ENCODE results near the gene CYB5B.

The CYB5B gene

DNA sequence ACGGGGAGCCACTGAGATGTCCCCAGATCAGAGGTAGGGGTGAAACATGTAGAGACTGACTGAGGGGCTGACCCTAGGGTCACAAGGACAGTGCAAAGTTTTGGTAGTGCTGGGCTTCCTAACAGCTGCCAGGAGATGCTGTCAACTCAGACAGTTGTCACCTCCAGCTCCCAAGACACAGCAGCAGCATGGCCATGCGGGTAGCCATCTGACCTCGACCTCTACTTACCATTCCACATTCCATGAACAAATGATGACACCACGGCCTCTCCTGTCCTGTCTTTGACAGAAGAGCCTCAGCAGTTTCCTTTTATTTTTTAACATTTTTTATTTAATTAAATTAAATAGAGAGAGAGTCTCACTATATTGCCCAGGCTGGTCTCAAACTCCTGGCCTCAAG lies 76.1 kb downstream of the CYB5B start:
- no peak for TF ChIP-seq FOXM1 (IDR thresholded peaks at IDR 0.05; ENCODE audit: borderline replicate concordance)
- TF ChIP-seq SUZ12 (IDR thresholded peaks at IDR 0.05): no peak
- TF ChIP-seq SP1 (IDR thresholded peaks at IDR 0.05): no peak
- TF ChIP-seq TARDBP (IDR thresholded peaks at IDR 0.05): no peak
- no peak for TF ChIP-seq FOXA1 (IDR thresholded peaks at IDR 0.05)
- TF ChIP-seq LEF1 (IDR thresholded peaks at IDR 0.05; ENCODE audit: borderline replicate concordance): no peak
- no peak for TF ChIP-seq BHLHE40 (IDR thresholded peaks at IDR 0.05; ENCODE audit: borderline replicate concordance)
- no peak for TF ChIP-seq CTBP1 (IDR thresholded peaks at IDR 0.05; ENCODE audit: borderline replicate concordance)
- TF ChIP-seq NFRKB (IDR thresholded peaks at IDR 0.05): no peak
- no peak for TF ChIP-seq ELF4 (IDR thresholded peaks at IDR 0.05)
- TF ChIP-seq, protein P1, sequence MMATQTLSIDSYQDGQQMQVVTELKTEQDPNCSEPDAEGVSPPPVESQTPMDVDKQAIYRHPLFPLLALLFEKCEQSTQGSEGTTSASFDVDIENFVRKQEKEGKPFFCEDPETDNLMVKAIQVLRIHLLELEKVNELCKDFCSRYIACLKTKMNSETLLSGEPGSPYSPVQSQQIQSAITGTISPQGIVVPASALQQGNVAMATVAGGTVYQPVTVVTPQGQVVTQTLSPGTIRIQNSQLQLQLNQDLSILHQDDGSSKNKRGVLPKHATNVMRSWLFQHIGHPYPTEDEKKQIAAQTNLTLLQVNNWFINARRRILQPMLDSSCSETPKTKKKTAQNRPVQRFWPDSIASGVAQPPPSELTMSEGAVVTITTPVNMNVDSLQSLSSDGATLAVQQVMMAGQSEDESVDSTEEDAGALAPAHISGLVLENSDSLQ (IDR thresholded peaks at IDR 0.05): no peak
- TF ChIP-seq ARNT (IDR thresholded peaks at IDR 0.05): no peak
- no peak for TF ChIP-seq FOXK2 (IDR thresholded peaks at IDR 0.05)
- TF ChIP-seq ZNF384 (IDR thresholded peaks at IDR 0.05): no peak
- TF ChIP-seq L3MBTL2 (conservative IDR thresholded peaks at IDR 0.05): no peak
- TF ChIP-seq HDGF (IDR thresholded peaks at IDR 0.05; ENCODE audit: borderline replicate concordance): no peak
- POLR2A ChIA-PET: no interaction called here
- CTCF ChIA-PET: no interaction called here
- DNase-seq (ENCODE audit: extremely low spot score): no peak

DNA sequence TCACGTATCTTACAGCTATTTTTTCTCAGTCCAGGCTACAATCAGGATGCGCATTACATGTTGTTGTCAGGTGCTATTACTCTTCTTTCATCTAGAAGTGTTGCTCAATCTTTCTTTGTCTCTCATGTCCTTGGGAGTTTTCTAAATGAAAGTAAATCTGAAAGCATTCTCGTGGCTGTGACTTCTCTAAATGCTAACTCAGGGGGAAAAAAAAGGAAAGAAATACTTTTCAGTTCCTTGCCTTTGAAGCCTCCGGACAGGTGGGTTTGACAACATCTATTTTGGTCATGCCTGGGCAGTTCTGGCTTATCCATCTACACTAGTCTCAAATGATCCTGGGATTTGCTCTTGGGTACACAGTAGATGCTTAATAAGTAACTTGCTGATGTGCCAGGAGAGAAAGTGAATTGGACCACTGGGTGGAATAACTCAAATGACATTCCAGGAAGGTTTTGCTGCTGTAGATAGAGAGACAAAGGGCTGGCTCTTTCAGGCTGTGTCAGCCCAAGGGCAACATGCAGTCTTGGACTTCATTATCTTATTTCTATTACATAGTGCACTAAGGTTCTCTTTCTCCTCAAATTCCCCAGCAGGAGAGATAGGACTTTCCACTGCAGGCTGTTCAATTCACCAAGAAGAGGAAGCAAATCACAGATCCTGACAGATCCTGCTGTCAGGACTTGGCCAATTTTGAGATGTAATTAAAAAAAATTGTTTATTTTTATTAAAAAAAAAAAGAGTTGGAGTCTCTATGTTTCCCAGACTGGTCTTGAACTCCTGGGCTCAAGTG lies 77.7 kb downstream of the CYB5B start:
- ChIA-PET CTCF (no interaction called here), POLR2A (no interaction called here)
- no peak for DNase-seq (ENCODE audit: extremely low spot score)
- no peak for TF ChIP-seq L3MBTL2 (conservative IDR thresholded peaks at IDR 0.05)
- no peak for TF ChIP-seq SP1 (IDR thresholded peaks at IDR 0.05)
- TF ChIP-seq BHLHE40 (IDR thresholded peaks at IDR 0.05; ENCODE audit: borderline replicate concordance): no peak
- no peak for TF ChIP-seq FOXM1 (IDR thresholded peaks at IDR 0.05; ENCODE audit: borderline replicate concordance)
- no peak for TF ChIP-seq ELF4 (IDR thresholded peaks at IDR 0.05)
- TF ChIP-seq HDGF (IDR thresholded peaks at IDR 0.05; ENCODE audit: borderline replicate concordance): no peak
- no peak for TF ChIP-seq ZNF384 (IDR thresholded peaks at IDR 0.05)
- no peak for TF ChIP-seq CTBP1 (IDR thresholded peaks at IDR 0.05; ENCODE audit: borderline replicate concordance)
- no peak for TF ChIP-seq FOXA1 (IDR thresholded peaks at IDR 0.05)
- TF ChIP-seq LEF1 (IDR thresholded peaks at IDR 0.05; ENCODE audit: borderline replicate concordance): no peak
- no peak for TF ChIP-seq NFRKB (IDR thresholded peaks at IDR 0.05)
- TF ChIP-seq SUZ12 (IDR thresholded peaks at IDR 0.05): no peak
- no peak for TF ChIP-seq TARDBP (IDR thresholded peaks at IDR 0.05)
- TF ChIP-seq ARNT (IDR thresholded peaks at IDR 0.05): no peak
- TF ChIP-seq, protein P1 (IDR thresholded peaks at IDR 0.05): no peak
- TF ChIP-seq FOXK2 (IDR thresholded peaks at IDR 0.05): no peak

DNA sequence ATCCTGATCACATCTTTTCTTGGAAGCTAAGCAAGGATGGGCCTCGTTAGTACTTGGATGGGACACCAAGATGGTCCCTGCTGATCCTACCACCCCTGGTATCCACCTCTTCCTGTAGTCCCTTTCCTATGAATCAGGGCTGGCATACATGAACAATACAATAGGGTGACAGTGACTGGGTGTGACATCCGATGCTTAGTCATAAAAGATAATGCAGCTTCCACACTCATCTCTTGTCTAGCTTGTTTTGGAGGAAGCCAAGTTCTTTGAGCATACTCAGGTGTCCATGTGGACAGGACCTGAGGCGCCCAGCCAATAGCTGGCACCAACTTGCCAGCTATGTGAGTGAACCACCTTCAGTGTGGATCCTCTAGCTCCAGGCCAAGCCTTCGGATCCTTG lies 78.8 kb downstream of the CYB5B start:
- ChIA-PET POLR2A (no interaction called here), CTCF (interaction anchor here (0.6 kb wide), 1 partner anchor 260 kb away, joined by 4 read pairs; no protein-coding TSS in a partner anchor)
- no peak for DNase-seq (ENCODE audit: extremely low spot score)
- TF ChIP-seq, protein P1 (IDR thresholded peaks at IDR 0.05): no peak
- TF ChIP-seq ZNF384 (IDR thresholded peaks at IDR 0.05): no peak
- TF ChIP-seq FOXM1 (IDR thresholded peaks at IDR 0.05; ENCODE audit: borderline replicate concordance): no peak
- no peak for TF ChIP-seq ARNT (IDR thresholded peaks at IDR 0.05)
- no peak for TF ChIP-seq FOXK2 (IDR thresholded peaks at IDR 0.05)
- no peak for TF ChIP-seq BHLHE40 (IDR thresholded peaks at IDR 0.05; ENCODE audit: borderline replicate concordance)

DNA sequence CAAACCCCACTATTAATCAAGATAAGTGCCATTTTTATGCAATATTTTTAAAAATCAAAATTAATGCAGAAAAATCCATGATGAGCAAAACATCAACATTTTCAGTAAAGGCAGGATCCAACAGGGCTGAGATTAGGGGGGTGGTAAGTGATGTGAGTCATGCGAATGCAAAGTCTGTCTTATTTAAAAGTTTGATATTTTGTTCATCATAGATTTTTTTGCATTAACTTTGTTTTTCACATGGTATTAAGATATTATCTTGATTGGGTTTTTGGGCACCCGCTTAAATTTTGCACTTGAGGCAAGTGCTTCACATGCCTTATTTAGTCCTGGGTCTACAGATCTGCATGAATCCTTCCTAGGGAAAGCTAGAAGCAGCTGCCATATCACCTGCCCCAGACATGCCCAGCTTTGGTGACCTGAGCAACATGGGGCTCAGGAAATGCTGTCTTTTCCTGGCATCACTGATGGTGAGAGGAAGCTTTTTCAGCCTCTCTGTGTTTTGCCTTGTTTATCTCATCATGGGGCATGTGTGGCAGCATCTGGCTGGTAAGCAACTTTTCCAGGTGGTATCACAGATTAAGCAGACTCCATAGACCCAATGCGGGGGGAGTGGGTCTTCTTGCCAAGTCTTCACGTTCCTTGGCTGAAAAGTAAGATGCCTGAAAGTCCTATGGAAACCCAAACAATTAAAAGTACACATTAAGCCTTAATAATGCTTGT lies 83.8 kb downstream of the CYB5B start:
- POLR2A ChIA-PET: no interaction called here
- CTCF ChIA-PET: no interaction called here
- TF ChIP-seq, protein P1 (IDR thresholded peaks at IDR 0.05): no peak
- no peak for TF ChIP-seq FOXA1 (IDR thresholded peaks at IDR 0.05)
- no peak for DNase-seq (ENCODE audit: extremely low spot score)

DNA sequence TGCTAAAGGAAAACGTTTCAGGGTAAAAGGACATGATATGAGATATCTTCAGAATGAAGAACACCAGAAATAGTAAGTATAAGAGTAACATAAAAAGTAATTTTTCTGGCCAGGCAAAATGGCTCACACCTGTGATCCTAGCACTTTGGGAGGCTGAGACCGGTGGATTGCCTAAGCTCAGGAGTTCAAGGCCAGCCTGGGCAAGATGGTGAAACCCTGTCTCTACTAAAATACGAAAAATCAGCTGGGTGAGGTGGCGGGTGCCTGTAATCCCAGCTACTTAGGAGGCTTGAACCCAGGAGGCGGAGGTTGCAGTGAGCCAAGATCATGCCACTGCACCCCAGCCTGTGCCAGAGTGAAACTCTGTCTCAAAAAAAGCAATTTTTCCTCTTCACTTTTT lies 84.7 kb downstream of the CYB5B start:
- no peak for TF ChIP-seq NFRKB (IDR thresholded peaks at IDR 0.05)
- no peak for TF ChIP-seq FOXM1 (IDR thresholded peaks at IDR 0.05; ENCODE audit: borderline replicate concordance)
- no peak for TF ChIP-seq ARNT (IDR thresholded peaks at IDR 0.05)
- TF ChIP-seq L3MBTL2 (conservative IDR thresholded peaks at IDR 0.05): no peak
- no peak for TF ChIP-seq ZNF384 (IDR thresholded peaks at IDR 0.05)
- no peak for TF ChIP-seq SUZ12 (IDR thresholded peaks at IDR 0.05)
- no peak for TF ChIP-seq FOXK2 (IDR thresholded peaks at IDR 0.05)
- TF ChIP-seq CTBP1 (IDR thresholded peaks at IDR 0.05; ENCODE audit: borderline replicate concordance): no peak
- TF ChIP-seq SP1 (IDR thresholded peaks at IDR 0.05): no peak
- TF ChIP-seq FOXA1 (IDR thresholded peaks at IDR 0.05): no peak
- no peak for TF ChIP-seq BHLHE40 (IDR thresholded peaks at IDR 0.05; ENCODE audit: borderline replicate concordance)
- no peak for TF ChIP-seq ELF4 (IDR thresholded peaks at IDR 0.05)
- TF ChIP-seq, protein P1 (IDR thresholded peaks at IDR 0.05): no peak
- no peak for TF ChIP-seq LEF1 (IDR thresholded peaks at IDR 0.05; ENCODE audit: borderline replicate concordance)
- no peak for TF ChIP-seq HDGF (IDR thresholded peaks at IDR 0.05; ENCODE audit: borderline replicate concordance)
- no peak for TF ChIP-seq TARDBP (IDR thresholded peaks at IDR 0.05)
- ChIA-PET POLR2A (no interaction called here), CTCF (no interaction called here)
- DNase-seq (ENCODE audit: extremely low spot score): no peak
